A549 (cell line): Measurements from ENCODE around the gene MYO18A. TPM values are rescaled to one million over a fixed set of nuclear protein-coding genes. Genes with fewer than 3 reads are reported as not detected.

ENCODE experiments used
- ATAC-seq, 2 experiments: fragments of 200-7000 bp in 1 of 2; fragments of >200 bp in 1 of 2; cut with Nextera tagmentation in 1 of 2; cut with Tn5 transposase in 1 of 2; 3 replicates each; pipeline versions ENCODE4 v1.8.0 to v1.9.1; 2018 to 2020; ENCODE audit warnings: mild to moderate bottlenecking in 1 of 2, moderate library complexity in 1 of 2
- CTCF ChIA-PET: fragments of 300-600 bp; sonication (Branson Sonifier 250); formaldehyde crosslinking; extraction: SDS; loops from one replicate; lab custom pipeline; 2021; ENCODE audit warnings: antibody characterized with exemption, inconsistent platforms; lab: Yijun Ruan, JAX
- POLR2A ChIA-PET: fragments of 350-600 bp; formaldehyde crosslinking; extraction: SDS; loops from one replicate; lab custom pipeline; 2021; ENCODE audit warnings: antibody characterized with exemption, inconsistent platforms; lab: Yijun Ruan, JAX
- DNase-seq, 2 experiments: peaks; one replicate each; pipeline versions ENCODE4 v3.0.0 to v3.0.0-alpha.2; 2011 to 2016; ENCODE audit warnings: low read depth in 1 of 2, low spot score in 1 of 2
- FAIRE-seq: peaks from 2 replicates; lab custom pipeline; 2011; peaks lifted over from hg19 to GRCh38; lab: Jason Lieb, UNC
- H3K27ac ChIP-seq, 2 experiments: fragments of >200 bp; sonication (Bioruptor Twin); formaldehyde crosslinking; 3 replicates each; pipeline ENCODE4 v1.5.1; 2016 to 2017
- H3K4me1 ChIP-seq: fragments of >200 bp; sonication (Bioruptor Twin); formaldehyde crosslinking; 3 replicates; pipeline ENCODE4 v1.6.1; 2016
- H3K4me2 ChIP-seq: fragments of >200 bp; sonication (Bioruptor Twin); formaldehyde crosslinking; 3 replicates; pipeline ENCODE4 v1.6.1; 2016
- H3K4me3 ChIP-seq: fragments of >200 bp; sonication (Bioruptor Twin); formaldehyde crosslinking; 3 replicates; pipeline ENCODE4 v1.5.1; 2016
- H3K9me3 ChIP-seq: fragments of >200 bp; sonication (Bioruptor Twin); formaldehyde crosslinking; 3 replicates; pipeline ENCODE4 v1.6.1; 2016
- BCL3 ChIP-seq: fragments of >200 bp; sonication (Bioruptor Twin); formaldehyde crosslinking; IDR thresholded peaks from 3 replicates; pipeline ENCODE4 v1.6.1; 2016
- CBX8 ChIP-seq: fragments of 200-600 bp; sonication (generic); IDR thresholded peaks from 2 replicates; pipeline ENCODE4 v1.6.1; 2016
- EHMT2 ChIP-seq: fragments of 200-600 bp; sonication (generic); IDR thresholded peaks from 2 replicates; pipeline ENCODE4 v1.6.1; 2016; ENCODE audit warnings: antibody characterized with exemption, low read depth, mild to moderate bottlenecking, moderate library complexity
- ELK1 ChIP-seq: fragments of 150-350 bp; IDR thresholded peaks from 2 replicates; pipeline ENCODE4 v1.6.1; 2014; ENCODE audit warnings: low read depth, mild to moderate bottlenecking, low read length
- EP300 ChIP-seq, 2 experiments: fragments of >200 bp; sonication (Bioruptor Twin); formaldehyde crosslinking; IDR thresholded peaks; 2 replicates in 1 of 2; 3 replicates in 1 of 2; pipeline ENCODE4 v1.6.1; 2016 to 2017
- GATA3 ChIP-seq: IDR thresholded peaks from 2 replicates; pipeline ENCODE4 v1.6.1; 2012; ENCODE audit warnings: borderline replicate concordance
- HES2 ChIP-seq: fragments of >200 bp; sonication (Bioruptor Twin); formaldehyde crosslinking; IDR thresholded peaks from 2 replicates; pipeline ENCODE4 v1.6.1; 2016
- HEYL ChIP-seq: fragments of 250-450 bp; sonication (Bioruptor Pico); IDR thresholded peaks from 2 replicates; pipeline ENCODE4 v1.8.0; 2021; ENCODE audit warnings: mild to moderate bottlenecking, moderate library complexity
- HOXB13 ChIP-seq: fragments of 250-450 bp; sonication (Bioruptor Pico); IDR thresholded peaks from 2 replicates; pipeline ENCODE4 v1.5.0; 2020; ENCODE audit warnings: low read depth, mild to moderate bottlenecking, moderate library complexity
- KDM1A ChIP-seq: fragments of 200-600 bp; sonication (generic); IDR thresholded peaks from 2 replicates; pipeline ENCODE4 v1.6.1; 2016; ENCODE audit warnings: low read depth, mild to moderate bottlenecking
- MAFK ChIP-seq: fragments of 450-650 bp; IDR thresholded peaks from 2 replicates; pipeline ENCODE4 v1.6.1; 2014; ENCODE audit not compliant: partially characterized antibody
- RAD21 ChIP-seq, 2 experiments: fragments of >200 bp in 1 of 2; sonication (Bioruptor Twin) in 1 of 2; formaldehyde crosslinking in 1 of 2; IDR thresholded peaks in 1 of 2; conservative IDR thresholded peaks in 1 of 2; 2 replicates in 1 of 2; 3 replicates in 1 of 2; pipeline ENCODE4 v1.6.1; 2012 to 2018; ENCODE audit warnings: inconsistent platforms in 1 of 2
- RCOR1 ChIP-seq: fragments of 150-350 bp; IDR thresholded peaks from 2 replicates; pipeline ENCODE4 v1.6.1; 2014; ENCODE audit warnings: antibody characterized with exemption, low read length, low read depth
- SMC3 ChIP-seq: fragments of >200 bp; sonication (Bioruptor Twin); formaldehyde crosslinking; IDR thresholded peaks from 3 replicates; pipeline ENCODE4 v1.6.1; 2018; ENCODE audit warnings: inconsistent platforms
- ZC3H11A ChIP-seq: fragments of 450-650 bp; IDR thresholded peaks from 2 replicates; pipeline ENCODE4 v1.6.1; 2014; ENCODE audit warnings: antibody characterized with exemption, mild to moderate bottlenecking
- WGBS: methylation state at CpG from one replicate; pipeline ENCODE4 v1.1.6; 2017; ENCODE audit errors: missing lambda C conversion rate; 5-methylcytosine and 5-hydroxymethylcytosine counted together
- polyA plus RNA-seq, 4 experiments: library from polyadenylated mRNA; depleted of rRNA in 3 of 4; stranded (reverse); fragments of >200 nt; fragmentation: RNase III in 1 of 4; extraction: RNeasy Plus Mini Kit Qiagen cat#74134 plus additional on column Dnase treatment in 1 of 4; gene quantifications; 2 replicates in 3 of 4; 3 replicates in 1 of 4; pipeline ENCODE4 v1.2.3, GENCODE V29; 2011 to 2017
- TF ChIP-seq, protein P1 (sequence below): fragments of 450-650 bp; IDR thresholded peaks from 2 replicates; pipeline ENCODE4 v1.6.1; 2014; ENCODE audit warnings: antibody characterized with exemption
- TF ChIP-seq, protein P2 (sequence below): fragments of >200 bp; sonication (Bioruptor Twin); formaldehyde crosslinking; IDR thresholded peaks from 3 replicates; pipeline ENCODE4 v1.5.1; 2016

The MYO18A gene
- polyA plus RNA-seq, 2 of the 4 experiments (the other 2 are of a cell fraction) = 12.3 to 28.4 TPM

GRCh38 chr17:29120433-29120832, 59.8 kb downstream of the MYO18A start:
- no peak overlapping the region for H3K4me3 ChIP-seq
- no peak for DNase-seq
- WGBS = 82% methylated on average over 2 of the region's 2 CpGs
- no peak for ATAC-seq
- TF ChIP-seq ELK1 (no peak), BCL3 (no peak), ZC3H11A (no peak), EHMT2 (no peak), EP300 (IDR thresholded peaks at IDR 0.05) (no peak), CBX8 (no peak)
- TF ChIP-seq, protein P1, sequence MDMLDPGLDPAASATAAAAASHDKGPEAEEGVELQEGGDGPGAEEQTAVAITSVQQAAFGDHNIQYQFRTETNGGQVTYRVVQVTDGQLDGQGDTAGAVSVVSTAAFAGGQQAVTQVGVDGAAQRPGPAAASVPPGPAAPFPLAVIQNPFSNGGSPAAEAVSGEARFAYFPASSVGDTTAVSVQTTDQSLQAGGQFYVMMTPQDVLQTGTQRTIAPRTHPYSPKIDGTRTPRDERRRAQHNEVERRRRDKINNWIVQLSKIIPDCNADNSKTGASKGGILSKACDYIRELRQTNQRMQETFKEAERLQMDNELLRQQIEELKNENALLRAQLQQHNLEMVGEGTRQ = no peak
- TF ChIP-seq, all 56 proteins: peak for 0
- no peak for FAIRE-seq
- no peaks in the 10 kb centered on the region for H3K9me3 ChIP-seq
- ChIA-PET POLR2A (no interaction called here), CTCF (interaction anchor here (0.8 to 30.4 kb wide), 4 partner anchors 99 to 162 kb away, joined by 3 to 1025 read pairs (median 11); partner anchors contain the start of gene PHF12)
- H3K27ac ChIP-seq = no peak overlapping the region
- H3K4me2 ChIP-seq = no peak overlapping the region
- H3K4me1 ChIP-seq = peaks cover 13% of the 10 kb centered on the region

- Histone ChIP-seq H3K4me2 (no peak overlapping the region), H3K4me1 (peaks cover 1% of the 10 kb centered on the region), H3K27ac (no peak overlapping the region), H3K9me3 (no peaks in the 10 kb centered on the region), H3K4me3 (no peak overlapping the region)
- TF ChIP-seq MAFK = no peak
- TF ChIP-seq KDM1A = no peak
- TF ChIP-seq HEYL (CRISPR knock-in tag) = no peak
- no peak for TF ChIP-seq RCOR1
- TF ChIP-seq HES2 = no peak
- TF ChIP-seq GATA3 = no peak
- ATAC-seq (no peak), FAIRE-seq (no peak), DNase-seq (no peak)
- WGBS = 92% methylated on average over 6 of the region's 6 CpGs
- ChIA-PET CTCF (interaction anchor here (0.5 to 30.4 kb wide), 7 partner anchors 100 to 393 kb away, joined by 3 to 1025 read pairs (median 19); partner anchors contain the start of genes NEK8, PHF12 and TLCD1), POLR2A (interaction anchor here (0.7 kb wide), 1 partner anchor 211 kb away, joined by 9 read pairs; no protein-coding TSS in a partner anchor)
Observed at GRCh38 chr17:29119265-29119664, 60.9 kb downstream of the MYO18A start.

GRCh38 chr17:29116804-29117753, 63.1 kb downstream of the MYO18A start:
- FAIRE-seq (peak; percentile 82), DNase-seq (peak; percentile 76 to 82), ATAC-seq (peak; percentile 65 to 82)
- H3K4me1 ChIP-seq = no peaks in the 10 kb centered on the region
- H3K9me3 ChIP-seq = no peaks in the 10 kb centered on the region
- H3K27ac ChIP-seq = no peak overlapping the region
- TF ChIP-seq, protein P2, sequence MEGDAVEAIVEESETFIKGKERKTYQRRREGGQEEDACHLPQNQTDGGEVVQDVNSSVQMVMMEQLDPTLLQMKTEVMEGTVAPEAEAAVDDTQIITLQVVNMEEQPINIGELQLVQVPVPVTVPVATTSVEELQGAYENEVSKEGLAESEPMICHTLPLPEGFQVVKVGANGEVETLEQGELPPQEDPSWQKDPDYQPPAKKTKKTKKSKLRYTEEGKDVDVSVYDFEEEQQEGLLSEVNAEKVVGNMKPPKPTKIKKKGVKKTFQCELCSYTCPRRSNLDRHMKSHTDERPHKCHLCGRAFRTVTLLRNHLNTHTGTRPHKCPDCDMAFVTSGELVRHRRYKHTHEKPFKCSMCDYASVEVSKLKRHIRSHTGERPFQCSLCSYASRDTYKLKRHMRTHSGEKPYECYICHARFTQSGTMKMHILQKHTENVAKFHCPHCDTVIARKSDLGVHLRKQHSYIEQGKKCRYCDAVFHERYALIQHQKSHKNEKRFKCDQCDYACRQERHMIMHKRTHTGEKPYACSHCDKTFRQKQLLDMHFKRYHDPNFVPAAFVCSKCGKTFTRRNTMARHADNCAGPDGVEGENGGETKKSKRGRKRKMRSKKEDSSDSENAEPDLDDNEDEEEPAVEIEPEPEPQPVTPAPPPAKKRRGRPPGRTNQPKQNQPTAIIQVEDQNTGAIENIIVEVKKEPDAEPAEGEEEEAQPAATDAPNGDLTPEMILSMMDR = peak; percentile 94
- TF ChIP-seq HOXB13 (CRISPR knock-in tag) (no peak), SMC3 (peak; percentile 69), RAD21 (conservative IDR thresholded peaks at IDR 0.05 in 1 of 2, IDR thresholded peaks at IDR 0.05 in 1 of 2) (peak; percentile 75 to 82), CBX8 (no peak)
- ChIA-PET CTCF (interaction anchor here (0.5 to 30.4 kb wide), 56 partner anchors 45 to 415 kb away, joined by 3 to 1025 read pairs (median 4); partner anchors contain the start of genes NEK8, PHF12, SEZ6 and TLCD1), POLR2A (interaction anchor here (0.7 to 1.1 kb wide), 5 partner anchors 151 to 390 kb away, joined by 3 to 9 read pairs (median 4); no protein-coding TSS in a partner anchor)
- H3K4me2 ChIP-seq = no peak overlapping the region
- WGBS = 48% methylated on average over 26 of the region's 26 CpGs
- H3K4me3 ChIP-seq = no peak overlapping the region
